OCI-LY1 (cell line): ENCODE results near the gene PLK2.

Source experiments
- EZH2 ChIP-seq: fragments of 200-600 bp; sonication (generic), shearing (Covaris generic); IDR thresholded peaks from 2 replicates; pipeline ENCODE4 v1.8.0; 2017; ENCODE audit warnings: borderline replicate concordance, mixed run types, mild to moderate bottlenecking, antibody characterized with exemption, low read length, moderate library complexity, mixed read lengths
- TF ChIP-seq, protein P1 (sequence below): fragments of 200-600 bp; sonication (generic), shearing (Covaris generic); IDR thresholded peaks from 2 replicates; pipeline ENCODE4 v1.5.1; 2017; ENCODE audit warnings: mild to moderate bottlenecking, antibody characterized with exemption, low read length, moderate library complexity, mixed read lengths

DNA sequence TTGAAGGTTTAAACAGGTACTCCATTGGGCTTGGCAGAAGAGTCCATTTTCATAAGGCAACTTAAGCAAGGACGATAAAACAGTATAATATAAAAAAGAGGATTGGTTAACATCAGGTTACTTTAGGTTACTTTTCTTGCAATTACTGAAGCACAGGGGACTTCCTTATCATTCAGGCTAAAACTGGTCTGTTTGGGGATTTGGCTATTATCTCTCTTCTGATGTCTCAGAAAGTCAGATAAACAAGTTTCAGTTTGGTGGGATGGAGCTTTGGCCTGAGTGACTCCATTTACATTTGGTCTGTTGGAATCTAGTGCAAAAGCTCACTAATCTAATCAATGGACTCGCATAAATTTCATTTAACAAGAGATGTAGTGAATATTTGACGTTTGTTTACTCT lies 39.3 kb upstream of the PLK2 start:
- no peak for TF ChIP-seq EZH2
- TF ChIP-seq, protein P1, sequence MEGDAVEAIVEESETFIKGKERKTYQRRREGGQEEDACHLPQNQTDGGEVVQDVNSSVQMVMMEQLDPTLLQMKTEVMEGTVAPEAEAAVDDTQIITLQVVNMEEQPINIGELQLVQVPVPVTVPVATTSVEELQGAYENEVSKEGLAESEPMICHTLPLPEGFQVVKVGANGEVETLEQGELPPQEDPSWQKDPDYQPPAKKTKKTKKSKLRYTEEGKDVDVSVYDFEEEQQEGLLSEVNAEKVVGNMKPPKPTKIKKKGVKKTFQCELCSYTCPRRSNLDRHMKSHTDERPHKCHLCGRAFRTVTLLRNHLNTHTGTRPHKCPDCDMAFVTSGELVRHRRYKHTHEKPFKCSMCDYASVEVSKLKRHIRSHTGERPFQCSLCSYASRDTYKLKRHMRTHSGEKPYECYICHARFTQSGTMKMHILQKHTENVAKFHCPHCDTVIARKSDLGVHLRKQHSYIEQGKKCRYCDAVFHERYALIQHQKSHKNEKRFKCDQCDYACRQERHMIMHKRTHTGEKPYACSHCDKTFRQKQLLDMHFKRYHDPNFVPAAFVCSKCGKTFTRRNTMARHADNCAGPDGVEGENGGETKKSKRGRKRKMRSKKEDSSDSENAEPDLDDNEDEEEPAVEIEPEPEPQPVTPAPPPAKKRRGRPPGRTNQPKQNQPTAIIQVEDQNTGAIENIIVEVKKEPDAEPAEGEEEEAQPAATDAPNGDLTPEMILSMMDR: no peak
